ENCODE measurements around the gene SEMA3E.

GRCh38 chr7:83559887-83560286, 89.1 kb downstream of the SEMA3E start:
- TF ChIP-seq CTCF (conservative IDR thresholded peaks at IDR 0.05; ENCODE audit: low read depth, low read length) (no peak), EZH2 (IDR thresholded peaks at IDR 0.05; ENCODE audit: low read length, unreplicated experiment) (no peak)

Measured in PC-3 (cell line).